Astrocyte of the cerebellum (primary cell): ENCODE data around the gene SLC17A8.

Source experiments
- DNase-seq: peaks from one replicate; pipeline ENCODE4 v3.0.0-alpha.2; 2011; ENCODE audit warnings: low read depth
- H3K4me3 ChIP-seq: 2 replicates; pipeline ENCODE4 v1.5.1; 2011; ENCODE audit warnings: mild to moderate bottlenecking, low read depth, low read length, moderate library complexity
- CTCF ChIP-seq: IDR thresholded peaks from 2 replicates; pipeline ENCODE4 v1.5.1; 2012; ENCODE audit warnings: low read length, low read depth, moderate library complexity, mild to moderate bottlenecking; ENCODE audit errors: missing control alignments
- in situ Hi-C: cut with HindIII; loops from 2 replicates; pipeline ENCODE4 v1.10.0; 2017; ENCODE audit warnings: low sequenced_read_pairs

The SLC17A8 gene

GRCh38 chr12:100381379-100381778 is 24.5 kb downstream of the SLC17A8 start:
- no peak for DNase-seq
- in situ Hi-C loops: no loop called here
- H3K4me3 ChIP-seq: no peak overlapping the region
- no peak for TF ChIP-seq CTCF

GRCh38 chr12:100382338-100382737 is 25.5 kb downstream of the SLC17A8 start:
- no peak for DNase-seq
- no peak overlapping the region for H3K4me3 ChIP-seq
- TF ChIP-seq CTCF: no peak
- in situ Hi-C loops: no loop called here

- in situ Hi-C loops: no loop called here
- no peak for TF ChIP-seq CTCF
- H3K4me3 ChIP-seq: no peak overlapping the region
- DNase-seq: no peak
Measured at GRCh38 chr12:100383586-100384558, 27.0 kb downstream of the SLC17A8 start.

- in situ Hi-C loops: no loop called here
- no peak for TF ChIP-seq CTCF
- no peak for DNase-seq
- H3K4me3 ChIP-seq: no peak overlapping the region
Measured at GRCh38 chr12:100384559-100384935, 27.7 kb downstream of the SLC17A8 start.

GRCh38 chr12:100388382-100388781 is 31.5 kb downstream of the SLC17A8 start:
- DNase-seq: no peak
- H3K4me3 ChIP-seq: no peak overlapping the region
- in situ Hi-C loops: no loop called here
- TF ChIP-seq CTCF: no peak

- in situ Hi-C loops: no loop called here
- TF ChIP-seq CTCF: no peak
- DNase-seq: no peak
- H3K4me3 ChIP-seq: no peak overlapping the region
Measured at GRCh38 chr12:100391856-100392255, 35.0 kb downstream of the SLC17A8 start.
